GDM1 (cell line): ENCODE results near the gene PTRH1.
A peak's percentile ranks its signal among the peaks of the same experiment; 100 is the strongest.

Experiments used
- DNase-seq: peaks from one replicate; lab custom pipeline; 2025; lab: John Stamatoyannopoulos, UW

Gene PTRH1

DNA sequence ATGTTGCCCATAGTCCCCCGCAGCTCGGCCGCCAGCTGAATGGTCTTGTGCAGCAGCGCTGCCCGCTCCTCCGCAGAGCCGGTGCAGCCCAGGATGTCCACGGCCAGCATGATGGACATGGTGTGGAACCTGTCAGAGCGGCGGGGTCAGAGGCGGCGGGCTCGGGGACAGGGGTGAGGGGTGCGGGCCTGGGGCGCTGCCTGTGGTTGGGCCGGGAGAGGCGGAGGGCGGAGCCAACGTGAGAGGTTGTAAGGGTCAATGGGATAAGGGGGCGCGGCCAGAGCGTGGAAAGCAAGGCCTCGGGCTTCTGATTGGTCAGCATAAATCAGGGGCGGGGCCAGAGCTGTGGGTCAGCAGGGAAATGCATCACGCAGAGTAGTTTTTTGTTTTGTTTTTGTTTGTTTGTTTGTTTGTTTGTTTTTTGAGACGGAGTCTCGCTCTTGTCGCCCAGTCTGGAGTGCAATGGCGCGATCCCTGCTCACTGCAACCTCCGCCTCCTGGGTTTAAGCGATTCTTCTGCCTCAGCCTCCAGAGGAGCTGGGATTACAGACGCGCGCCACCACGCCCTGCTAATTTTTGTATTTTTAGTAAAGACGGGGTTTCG is 26.5 kb upstream of the PTRH1 start:
- DNase-seq: no peak

DNA sequence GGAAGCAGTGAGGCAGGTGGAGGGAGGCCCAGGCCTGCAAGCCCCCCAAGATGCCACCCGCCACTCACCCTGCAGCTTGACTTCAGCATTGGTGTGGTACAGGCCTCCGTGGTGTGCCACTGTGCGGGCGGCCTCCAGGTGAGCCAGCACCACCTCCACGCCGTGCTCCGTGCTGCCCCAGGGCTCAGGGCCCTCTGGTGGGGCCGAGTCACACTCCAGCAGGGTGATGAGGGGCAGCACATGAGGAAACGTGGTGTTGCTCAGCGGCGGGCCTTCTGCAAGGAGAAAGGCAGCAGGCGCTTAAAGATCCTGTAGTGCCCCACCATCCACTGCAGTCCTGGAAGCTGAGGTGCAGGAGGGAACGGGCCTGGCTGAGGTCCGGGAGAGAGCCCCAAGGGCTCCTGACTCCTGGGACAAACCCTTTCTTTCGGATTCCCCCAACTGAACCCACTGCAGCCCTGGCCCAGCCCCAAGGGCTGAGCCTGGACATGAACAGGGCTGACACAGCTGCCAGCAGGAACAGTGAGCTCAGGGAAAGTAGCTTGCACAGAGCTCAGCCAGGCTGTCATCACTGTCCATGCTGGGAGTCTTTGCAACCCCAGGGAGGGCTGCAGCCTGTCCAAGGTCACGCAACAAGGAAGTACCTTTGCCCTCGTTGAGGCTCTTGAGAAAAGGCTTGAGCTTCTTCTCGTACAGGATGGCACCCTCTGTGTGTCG is 24.3 kb upstream of the PTRH1 start:
- no peak for DNase-seq

DNA sequence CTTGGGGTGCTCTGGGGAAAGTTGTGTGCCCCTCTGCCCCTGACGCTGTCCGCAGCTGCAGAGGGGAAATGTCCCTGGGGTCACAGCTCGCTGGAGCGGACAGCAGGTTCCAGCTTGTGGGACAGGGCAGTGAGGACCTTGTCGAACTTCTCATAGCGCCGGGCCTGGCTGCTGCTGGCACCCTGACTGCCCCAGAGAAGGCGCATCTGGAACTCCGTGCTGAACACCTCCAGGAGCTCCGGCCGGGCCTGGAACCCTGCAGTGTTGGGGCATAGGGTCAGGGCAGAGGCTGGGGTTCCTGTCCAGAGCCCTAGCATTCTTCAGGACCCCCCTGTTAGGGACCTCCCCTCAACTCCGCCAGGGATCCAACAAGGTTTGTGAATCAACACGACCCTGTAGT is 23.2 kb upstream of the PTRH1 start:
- no peak for DNase-seq

DNA sequence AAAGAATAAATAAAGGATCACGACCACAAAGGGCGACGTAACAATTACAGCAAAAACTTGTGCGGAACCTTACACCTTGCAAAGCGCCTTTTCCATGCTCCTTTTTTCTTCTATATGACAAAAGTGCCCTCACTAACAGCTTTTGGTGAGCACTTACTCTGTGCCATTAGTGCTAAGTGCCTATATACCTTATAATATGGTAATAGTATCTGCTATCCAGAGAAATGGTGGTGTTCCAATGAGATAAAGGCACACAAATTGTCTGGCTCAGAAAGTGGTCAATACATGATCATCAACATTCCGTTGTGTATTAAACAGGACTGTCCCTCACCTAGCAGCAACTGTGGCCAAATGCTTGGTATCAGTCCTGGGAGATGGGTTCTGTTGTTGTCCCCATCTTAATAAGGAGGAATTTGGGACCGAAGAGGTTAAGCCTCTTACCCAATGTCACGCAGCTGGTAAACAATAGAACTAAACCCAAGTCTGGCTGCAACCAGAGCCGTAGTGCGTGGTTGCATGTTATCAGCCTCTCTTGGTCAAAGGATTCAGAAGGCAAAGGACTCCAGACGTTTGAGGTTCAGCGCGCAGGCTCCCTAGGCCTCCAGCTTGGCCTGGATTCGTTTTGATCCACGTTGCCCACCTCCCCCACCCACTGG is 20.2 kb upstream of the PTRH1 start:
- no peak for DNase-seq

DNA sequence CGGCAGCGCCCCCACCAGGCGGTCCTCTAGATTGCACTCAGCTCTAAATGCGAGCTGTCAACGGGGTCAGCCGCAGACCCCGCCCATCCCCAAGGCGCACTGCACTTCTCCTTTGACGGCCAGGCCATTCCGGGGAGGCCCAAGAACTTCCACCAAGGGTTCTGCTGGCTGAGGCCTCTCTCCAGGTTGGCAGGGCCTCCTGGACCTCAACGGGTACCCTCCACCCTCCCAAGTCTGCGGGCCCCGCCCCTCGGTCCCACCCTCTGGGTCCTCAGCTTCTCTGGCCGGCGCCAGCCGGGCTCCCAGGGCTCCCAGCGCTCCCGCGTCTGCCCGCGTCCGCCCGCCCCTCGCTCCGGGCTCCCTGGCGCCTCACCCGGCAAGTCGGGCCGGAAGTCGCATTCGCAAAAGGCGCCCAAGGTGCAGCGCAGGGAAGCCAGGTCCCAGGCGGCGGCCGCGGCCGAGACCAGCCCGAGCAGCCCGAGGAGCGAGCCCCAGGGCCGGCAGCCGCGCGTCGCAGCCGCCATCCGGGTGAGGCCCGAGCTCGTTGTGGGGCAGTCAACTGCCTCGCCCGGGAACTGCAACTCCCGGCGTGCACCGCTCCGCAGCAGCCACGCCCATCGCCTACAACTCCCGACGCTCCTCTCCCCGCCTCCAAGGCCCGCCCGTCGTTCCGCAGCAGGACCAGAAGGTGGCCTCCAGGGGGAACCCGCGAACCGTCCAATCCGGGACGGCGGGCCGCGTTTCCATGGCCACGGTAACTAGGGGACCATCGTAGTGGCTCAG is 19.5 kb upstream of the PTRH1 start, which contains the start of gene TOR2A:
Gene TOR2A (minus strand): TSS at position 548 of the 783 bp plus-strand sequence. CDS start 24 bp downstream, at position 524.
- DNase-seq: peak; percentile 96

DNA sequence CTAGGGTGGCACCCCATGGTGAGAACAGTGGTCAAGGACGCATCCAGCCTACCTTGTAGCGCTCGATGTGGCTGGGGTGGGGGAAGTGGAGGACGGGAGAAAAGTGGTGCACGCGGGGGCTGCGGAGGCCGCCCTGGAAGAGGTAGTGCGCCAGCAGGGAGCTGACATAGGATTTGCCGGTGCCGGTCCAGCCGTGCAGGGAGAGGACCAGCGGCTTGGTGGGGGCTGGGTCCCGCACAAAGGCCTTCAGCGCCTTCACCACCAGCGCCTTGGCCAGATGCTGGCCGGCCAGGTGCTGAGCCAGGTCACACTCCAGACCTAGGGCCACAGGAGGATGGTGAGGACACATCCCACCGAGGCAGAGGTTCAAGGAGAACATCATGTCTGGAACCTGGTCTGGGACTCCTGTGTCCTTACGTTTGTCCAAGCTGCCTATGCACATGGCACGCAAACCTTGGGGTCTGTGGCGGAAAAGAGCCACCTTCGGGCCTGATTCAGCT is 18.8 kb upstream of the PTRH1 start:
- DNase-seq: no peak

DNA sequence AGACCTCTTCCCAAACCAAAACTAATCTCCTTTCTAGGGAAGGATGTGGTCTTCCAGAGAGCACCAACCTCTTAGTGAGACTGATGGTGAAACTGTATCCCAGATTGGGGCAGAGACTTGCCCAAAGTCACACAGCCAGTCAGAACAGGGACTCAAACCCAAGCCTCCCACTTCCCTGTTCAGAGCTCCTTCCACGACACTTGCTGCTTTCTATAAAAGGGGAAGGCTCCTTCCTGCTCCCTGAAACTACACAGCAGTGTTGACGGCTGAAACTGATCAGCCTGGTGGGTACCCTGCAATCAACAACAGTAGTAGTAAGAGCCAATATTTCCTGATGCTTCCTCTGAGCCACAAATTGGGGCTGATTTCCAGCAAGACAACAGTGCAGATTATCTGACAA is 18.2 kb upstream of the PTRH1 start:
- no peak for DNase-seq

DNA sequence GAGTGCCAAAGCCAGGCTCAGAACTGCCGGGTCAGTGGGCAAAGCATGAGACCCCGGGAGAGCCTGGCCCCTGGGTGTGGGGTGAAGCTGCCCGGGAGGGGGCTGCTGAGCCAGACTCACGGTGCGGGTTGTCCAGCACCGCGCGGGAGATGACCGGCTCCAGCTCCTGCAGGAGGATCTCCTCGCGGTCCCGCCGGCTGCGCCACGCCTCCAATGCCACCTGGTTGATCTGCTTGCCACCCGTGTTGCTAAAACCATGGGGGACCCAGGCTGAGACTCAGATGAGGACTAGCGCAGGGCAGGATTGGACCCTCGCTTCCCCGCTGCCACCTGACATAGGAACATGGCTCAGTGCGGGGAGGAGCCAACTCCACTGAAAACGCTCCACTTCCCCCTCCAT is 17.0 kb upstream of the PTRH1 start:
- no peak for DNase-seq

DNA sequence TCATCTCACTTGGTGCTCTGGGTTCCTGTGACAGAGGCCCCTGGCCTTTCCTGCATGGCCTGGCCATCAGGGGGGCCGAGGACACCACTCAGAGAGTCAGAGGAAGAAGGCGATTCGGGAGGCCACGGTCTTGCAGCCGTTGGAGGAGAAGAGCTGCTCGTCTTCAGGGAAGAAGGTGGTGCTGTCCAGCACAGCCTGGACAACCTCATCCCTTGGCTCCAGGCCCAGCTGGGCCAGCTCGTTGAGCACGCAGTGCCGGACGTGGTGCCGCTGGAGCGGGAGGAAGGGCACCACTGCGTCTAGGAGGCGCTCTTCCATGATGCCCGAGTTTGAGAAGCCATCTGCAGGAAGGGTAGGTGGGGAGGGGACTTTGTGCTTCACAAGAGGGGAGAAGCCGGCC is 16.5 kb upstream of the PTRH1 start:
- DNase-seq: no peak

DNA sequence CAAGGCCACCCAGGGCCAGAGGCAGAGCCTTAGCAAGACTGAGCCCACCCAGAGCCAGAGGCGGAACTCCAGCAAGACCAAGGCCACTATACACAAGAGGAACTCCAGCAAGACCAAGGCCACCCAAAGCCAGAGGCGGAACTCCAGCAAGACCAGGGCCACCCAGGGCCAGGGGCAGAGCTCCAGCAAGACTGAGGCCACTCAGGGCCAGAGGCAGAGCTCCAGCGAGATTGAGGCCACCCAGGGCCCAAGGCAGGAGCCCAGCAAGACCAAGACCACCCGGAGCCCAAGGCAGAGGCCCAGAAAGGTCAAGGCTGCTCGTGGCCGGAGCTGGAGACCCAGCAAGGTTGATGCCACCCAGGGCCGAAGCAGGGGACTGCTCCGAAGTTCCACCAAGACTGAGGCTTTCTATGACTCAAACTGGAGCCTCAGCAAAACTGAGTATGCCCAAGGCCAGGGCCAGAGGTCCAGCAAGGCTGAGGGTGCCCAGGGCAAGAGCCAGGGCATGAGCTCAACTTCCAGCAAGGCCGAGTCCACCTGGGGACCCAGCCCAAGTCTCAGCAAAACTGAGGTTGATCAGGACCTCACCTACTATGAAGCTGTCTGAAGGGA is 15.4 kb upstream of the PTRH1 start:
- no peak for DNase-seq

DNA sequence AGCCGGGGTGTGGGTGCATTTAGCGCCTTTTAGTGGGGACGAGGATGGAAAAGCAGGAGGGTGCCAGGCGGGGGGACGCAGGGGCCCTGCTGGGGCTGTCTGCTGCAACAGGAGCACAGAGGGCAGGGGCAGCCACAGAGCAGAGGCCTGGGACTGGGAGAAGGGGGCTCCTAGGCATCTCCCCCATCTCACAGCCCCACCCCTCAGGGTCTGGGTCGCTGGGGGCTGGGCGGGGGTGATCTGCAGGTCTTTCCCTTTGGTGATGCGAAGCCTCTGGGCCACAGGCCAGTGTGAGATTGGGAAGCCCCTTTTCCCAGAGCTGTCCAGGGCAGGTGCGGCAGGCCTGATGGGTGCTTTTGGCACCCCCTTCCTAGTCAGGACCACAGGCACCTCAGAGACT is 14.8 kb upstream of the PTRH1 start:
- DNase-seq: no peak

DNA sequence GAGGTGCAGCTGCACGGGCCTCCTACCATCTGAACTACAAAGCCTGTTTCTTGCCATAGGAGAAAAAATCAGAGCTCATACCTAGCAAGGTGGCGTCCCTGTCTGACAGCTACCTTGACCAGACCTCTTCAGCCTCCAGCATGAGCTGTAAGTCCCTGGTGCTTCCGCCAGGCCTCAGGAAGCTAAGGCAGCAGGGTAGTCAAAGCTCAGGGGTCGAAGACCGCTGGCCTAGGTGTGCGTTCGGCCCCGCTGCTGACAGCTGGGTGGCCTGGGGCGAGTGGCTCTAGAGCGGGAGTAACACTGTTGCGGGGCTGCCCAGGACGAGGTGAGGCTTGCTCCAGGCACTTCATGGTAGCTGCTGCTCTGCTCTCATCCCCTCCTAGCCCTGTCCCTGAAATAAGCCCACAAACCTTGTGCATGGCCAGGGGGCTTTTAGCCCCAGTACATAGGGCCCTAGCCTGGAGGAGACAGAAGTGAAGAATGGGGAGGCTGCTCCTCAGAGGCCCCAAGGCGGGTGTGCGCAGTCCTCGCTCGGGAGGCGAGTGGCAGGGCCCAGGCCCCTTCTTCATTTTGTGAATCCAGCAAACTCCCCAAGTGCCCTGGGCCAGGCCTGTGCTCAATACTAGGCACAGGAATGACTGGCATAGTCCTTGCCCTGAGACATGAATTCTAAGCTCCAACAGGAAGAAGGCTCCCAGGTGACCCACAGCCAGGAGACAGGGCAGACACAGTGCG is 14.2 kb upstream of the PTRH1 start:
- no peak for DNase-seq

DNA sequence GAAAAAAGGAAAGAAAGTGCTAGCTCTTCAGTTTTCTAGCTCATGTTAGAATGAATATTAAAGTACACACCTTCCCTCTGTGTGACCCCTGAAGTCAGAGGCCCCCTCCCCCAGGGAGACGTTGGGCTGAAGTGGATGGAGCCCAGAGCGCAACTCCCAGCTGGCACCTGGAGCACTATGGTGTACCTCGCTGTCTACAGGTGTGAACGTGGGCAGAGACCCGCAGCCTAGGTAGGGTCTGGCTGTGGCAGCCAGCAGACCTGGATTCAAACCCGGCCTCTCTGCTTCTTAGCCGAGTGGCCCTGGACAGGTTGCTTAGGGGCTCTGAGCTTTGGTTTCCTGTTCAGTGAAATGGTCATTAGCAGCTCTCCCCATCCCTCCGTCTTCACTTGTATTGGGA is 13.3 kb upstream of the PTRH1 start:
- no peak for DNase-seq

DNA sequence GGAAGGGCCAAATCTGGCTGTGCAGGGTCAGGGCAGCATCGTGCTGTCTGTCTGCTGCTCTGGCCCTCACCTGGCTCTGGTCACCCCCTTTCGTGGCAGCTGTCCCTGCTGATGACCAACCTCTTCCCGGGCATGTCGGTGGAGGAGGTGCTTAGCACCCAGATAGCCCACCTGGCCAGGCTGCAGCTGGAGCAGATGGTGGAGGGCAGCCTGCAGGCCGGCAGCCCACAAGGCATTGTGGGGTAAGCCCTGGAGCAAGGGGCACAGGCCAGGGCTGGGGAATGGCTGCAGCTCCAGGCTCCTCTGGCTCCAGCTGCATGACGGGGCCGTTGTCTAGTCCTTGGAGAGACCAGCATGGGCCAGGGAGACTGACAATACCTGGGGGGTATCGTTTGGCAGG is 11.4 kb upstream of the PTRH1 start:
- DNase-seq: no peak

DNA sequence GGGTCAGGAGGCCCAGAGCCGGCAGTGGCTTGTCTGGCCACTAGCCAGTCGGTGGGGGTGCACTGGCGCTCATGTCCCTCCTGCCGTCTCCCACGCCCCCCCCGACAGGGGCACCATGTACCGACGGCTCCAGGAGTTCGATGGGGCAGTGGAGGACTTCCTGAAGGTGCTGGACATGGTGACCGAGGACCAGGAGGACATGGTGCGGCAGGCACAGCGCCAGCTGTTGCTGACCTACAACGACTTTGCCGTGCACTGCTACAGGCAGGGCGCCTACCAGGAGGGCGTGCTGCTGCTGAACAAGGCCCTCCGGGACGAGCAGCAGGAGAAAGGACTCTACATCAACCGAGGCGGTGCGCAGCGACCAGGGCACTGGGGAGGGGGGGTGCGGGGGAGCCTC is 8.5 kb upstream of the PTRH1 start:
- DNase-seq: no peak

DNA sequence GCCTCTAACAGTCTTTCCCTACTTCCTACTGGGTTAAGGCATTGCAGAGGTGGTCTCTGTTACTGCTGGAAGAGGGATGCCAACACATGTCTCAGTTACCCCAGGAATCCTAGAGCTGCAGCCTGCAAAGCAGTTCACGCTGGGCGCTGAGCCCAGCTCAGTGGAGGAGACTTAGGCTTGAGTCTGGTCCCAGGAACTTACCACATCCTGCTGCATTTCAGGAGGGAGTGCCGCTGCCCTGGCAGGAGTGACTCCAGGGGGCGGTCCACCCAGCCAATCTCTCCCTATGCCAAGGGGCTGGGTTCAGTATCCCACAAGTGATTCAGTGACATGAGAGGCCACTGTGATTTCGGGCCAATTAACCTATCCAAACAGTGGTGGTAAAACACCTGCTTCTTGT is 8.0 kb upstream of the PTRH1 start:
- DNase-seq: no peak

DNA sequence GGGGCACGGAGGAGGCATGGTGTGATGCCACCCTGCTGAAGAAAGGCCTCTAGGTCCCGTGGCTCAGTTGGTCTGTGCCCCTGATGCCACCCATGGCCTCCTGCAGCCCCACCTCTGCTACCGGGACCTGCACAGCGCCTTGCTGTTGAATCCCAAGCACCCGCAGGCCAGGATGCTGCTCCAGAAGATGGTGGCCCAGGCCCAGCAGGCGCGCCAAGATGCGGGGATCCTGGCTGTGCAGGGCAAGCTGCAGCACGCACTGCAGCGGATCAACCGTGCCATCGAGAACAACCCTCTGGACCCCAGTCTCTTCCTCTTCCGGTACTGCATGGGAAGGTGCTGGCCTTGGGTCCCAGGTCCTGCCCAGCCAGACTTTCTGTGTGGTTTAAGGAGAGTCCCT is 7.5 kb upstream of the PTRH1 start:
- no peak for DNase-seq

DNA sequence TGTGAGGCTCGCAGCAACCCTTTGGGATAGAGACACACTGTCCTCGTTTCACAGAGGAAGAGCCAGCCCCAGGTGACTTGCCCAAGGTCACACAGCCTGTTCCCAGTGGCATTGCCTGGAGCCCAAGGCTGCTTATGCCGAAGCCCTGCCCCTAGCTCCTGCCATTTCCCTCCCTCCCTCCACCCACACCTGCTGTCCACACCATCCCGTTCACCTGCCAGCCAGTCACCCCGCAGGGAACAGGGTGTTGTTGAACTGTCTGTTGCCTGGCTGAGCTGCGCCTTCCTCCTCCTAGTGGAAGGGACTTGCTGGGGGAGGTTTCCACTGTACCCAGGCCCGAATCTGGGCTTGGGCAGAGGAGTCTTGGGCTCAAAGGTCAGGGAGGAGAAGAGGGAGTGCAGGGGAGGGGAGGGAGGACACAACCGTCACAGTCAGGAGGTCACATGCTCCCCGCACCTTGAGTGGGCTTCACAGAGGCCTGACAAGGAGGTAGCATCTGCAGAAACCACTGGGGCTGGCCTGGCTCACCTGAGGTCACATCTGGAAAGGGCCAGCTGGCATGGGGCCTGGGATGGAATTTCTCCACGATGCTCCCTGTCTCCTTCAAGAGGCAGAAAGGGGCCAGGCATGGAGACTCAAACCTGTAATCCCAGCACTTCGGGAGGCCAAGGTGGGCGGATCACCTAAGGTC is 6.7 kb upstream of the PTRH1 start:
- DNase-seq: no peak

DNA sequence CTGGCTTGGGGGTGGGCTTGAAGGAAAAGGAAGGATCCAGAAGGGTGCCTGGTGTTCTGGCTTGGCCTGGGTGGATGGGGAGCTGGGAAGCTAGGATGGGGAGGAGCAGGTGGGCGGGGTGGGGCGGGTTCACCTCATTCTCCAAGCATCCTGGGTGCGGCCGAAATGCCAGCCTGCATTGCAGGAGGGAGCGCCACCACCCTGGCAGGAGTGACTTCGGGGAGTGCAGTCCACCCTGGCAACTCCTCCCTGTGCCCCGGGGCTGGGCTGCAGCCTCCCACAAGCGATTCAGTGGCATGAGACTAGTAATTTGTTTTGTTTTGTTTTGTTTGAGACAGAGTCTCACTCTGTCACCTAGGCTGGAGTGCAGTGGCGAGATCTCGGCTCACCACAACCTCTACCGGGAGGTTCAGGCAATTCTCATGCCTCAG is 5.9 kb upstream of the PTRH1 start:
- no peak for DNase-seq

DNA sequence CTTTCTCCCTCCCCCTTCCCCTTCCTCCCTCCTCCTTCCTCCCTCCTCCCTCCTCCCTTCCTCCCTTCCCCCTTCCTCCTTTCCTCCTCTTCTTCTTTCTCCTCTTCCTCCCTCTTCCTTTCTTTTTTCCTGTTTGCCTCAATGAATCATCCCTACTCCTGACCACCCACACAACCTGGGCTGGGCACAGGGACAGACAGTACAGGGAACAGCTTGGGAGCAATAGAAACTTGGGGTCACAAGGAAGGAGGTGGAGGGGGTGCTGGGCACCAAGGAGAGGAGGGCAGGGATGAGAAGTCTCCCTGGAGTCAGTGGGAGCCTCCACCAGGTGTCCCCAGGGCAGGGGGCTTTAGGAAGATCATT is 5.4 kb upstream of the PTRH1 start:
- DNase-seq: no peak
